ENCODE data around the gene UCK2.

Gene UCK2

DNA sequence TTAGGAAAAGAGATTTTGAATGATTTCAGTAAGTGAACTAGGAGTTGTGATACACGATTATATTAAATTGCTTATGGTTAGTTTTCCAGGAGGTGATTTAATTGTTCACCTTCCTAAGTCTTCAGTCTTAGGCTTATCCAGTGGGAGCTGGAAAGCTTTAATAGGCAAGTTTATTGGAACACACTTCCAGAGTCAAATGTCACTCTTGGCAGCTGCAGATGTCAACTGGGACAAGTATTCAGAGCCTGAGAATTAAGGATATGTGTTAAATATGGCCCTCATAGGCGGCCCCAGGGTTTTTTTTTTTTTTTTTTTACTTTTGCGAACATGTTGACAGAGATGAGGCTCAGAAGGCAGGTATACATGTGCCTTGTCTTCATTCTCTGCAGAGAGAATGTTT, 29.2 kb downstream of the UCK2 start:
- no peak for DNase-seq

DNA sequence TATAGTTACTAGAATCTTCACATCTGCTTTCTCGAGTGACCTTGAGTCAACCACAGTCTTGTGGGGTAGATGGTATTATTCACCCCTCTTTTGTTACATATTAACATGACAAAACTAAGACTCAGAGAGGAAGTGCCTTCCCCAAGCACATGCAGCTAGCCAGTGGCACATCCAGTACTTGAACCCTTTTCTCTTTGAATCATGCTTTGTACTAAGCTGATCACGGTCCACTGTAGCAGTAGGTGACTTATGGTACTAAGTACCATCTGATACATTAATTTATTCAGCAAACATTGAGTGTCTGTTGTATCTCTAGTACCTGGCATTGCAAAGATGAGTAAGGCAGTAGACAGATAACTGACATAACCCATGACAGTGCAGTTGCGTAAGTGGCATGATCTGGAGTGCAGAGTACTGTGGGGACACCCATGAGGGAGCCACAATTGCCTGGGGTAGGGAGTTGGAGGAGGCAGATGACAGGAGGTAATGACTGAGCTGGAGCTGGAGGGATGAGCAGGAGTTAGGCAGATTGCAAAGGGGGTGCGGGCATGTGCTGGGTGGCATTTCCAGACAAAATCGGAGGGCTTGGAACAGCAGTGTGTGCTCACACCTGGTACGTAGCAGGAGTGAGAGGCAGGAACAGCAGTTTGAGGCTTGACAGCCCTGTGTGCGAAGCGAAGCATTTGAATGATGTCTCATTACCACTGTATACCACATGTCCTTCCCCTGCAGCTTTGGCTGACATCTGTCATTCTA, 29.8 kb downstream of the UCK2 start:
- DNase-seq: no peak

DNA sequence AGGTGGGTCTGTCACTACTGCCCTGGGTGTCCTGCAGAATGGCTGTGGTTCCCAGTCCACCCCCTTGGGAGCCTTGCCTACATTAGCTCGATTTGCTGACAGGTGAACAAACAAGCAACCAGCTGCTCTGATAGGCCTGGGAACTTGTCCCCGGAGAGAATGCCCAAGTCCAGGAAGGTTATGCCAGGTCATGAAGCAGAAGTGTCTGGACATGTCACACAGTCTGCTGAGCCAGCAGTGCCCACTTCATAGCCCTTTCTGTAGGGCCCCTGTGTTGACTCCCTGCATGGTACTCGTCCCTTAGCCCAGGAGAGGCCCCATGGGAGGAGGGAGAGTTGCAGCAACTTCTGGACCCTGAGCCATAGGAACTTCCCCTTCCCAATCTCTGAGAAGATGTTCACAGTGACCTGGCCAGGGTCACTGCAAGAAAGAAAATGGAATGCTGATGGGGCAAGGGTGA, 31.0 kb downstream of the UCK2 start:
- DNase-seq: no peak

- no peak for DNase-seq
These were observed 31.8 kb downstream of the UCK2 start for GRCh38 chr1:165858967-165859845.

DNA sequence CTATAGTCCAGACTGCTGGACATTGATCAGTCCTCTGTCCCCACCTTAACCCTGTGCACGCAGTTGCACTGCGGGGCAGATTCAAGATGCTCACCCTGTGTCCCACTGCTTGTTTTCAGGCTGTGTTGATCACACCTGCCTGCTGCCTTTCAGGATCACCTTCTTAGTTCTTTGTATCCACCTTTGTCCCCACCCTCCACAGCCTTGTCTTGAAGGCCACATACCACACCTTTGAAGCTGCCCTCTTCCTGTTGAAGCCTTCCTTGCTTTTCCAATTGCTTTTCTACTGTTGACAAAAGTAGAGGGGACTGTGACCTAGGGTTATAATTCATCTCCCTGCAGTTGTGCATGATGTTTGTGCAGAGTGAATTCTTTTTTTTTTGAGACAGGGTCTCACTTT, 32.7 kb downstream of the UCK2 start:
- no peak for DNase-seq

DNA sequence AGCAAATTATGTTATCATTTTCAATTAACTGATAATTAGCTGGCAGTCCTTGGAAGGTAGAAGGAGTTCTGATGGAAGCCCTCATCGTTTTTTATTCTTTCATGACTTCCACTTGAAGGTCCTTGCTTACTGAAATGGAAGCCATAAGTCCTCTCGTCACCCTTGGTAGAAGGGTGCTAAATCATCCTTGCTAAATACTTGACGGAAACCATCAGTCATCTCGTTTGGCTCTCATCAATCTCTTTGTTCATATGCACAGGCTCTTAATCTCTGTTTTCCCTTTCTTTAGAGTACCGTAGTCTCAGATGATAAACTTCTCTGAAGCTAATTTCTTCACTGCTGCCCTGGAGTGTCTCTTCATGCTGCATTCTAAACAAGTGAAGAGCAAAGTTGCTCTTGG, 34.5 kb downstream of the UCK2 start:
- no peak for DNase-seq

- no peak for DNase-seq
These were observed 35.0 kb downstream of the UCK2 start for GRCh38 chr1:165862448-165862847.

- no peak for DNase-seq
These were observed 35.9 kb downstream of the UCK2 start for GRCh38 chr1:165863346-165863745.

GRCh38 chr1:165865633-165866340, 38.4 kb downstream of the UCK2 start:
- no peak for DNase-seq

- DNase-seq: no peak
These were observed 41.9 kb downstream of the UCK2 start for GRCh38 chr1:165869343-165869742.

GRCh38 chr1:165871311-165872067, 44.1 kb downstream of the UCK2 start:
- DNase-seq: peak; percentile 65

- no peak for DNase-seq
These were observed 46.1 kb downstream of the UCK2 start for GRCh38 chr1:165873481-165873880.

- DNase-seq: no peak
These were observed 47.2 kb downstream of the UCK2 start for GRCh38 chr1:165874643-165875042.

DNA sequence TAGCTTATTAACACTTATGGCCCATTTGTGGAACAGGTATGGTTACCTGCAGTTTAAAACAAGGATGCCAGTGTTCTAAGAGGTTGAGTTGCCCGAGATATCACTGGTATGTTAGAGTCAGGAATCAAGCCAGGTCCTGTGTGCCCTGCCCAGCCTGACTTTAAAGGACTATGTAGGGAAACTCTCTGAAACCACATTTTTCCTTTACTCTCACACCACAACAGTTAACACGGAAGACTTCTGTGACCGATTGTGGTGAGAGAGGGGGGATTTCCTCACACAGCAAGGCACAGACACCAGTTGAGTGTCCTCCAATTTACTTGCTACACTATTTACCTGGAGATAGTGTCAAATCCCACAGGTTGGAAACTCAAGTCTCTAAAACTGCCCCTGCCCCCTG, 47.8 kb downstream of the UCK2 start:
- no peak for DNase-seq

- no peak for DNase-seq
These were observed 48.2 kb downstream of the UCK2 start for GRCh38 chr1:165875604-165876003.

DNA sequence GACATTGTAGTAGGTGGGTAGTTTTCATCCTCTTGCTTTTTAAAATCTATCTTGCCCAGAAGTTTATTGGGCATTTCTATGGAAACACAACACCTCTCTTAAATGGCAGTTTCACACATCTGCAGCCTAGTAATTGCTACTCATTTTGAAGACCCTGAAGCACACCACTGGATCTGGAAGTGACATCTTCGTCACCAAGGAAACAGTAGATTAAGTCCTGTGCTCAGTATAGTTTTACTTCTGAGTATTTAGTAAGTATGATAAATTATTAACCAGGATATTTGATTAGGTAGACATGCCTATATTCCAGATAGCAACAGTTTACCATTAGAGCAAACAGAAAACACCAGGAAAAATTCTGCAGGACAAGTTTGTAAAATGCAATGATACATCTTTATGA, 48.7 kb downstream of the UCK2 start:
- DNase-seq: no peak

DNA sequence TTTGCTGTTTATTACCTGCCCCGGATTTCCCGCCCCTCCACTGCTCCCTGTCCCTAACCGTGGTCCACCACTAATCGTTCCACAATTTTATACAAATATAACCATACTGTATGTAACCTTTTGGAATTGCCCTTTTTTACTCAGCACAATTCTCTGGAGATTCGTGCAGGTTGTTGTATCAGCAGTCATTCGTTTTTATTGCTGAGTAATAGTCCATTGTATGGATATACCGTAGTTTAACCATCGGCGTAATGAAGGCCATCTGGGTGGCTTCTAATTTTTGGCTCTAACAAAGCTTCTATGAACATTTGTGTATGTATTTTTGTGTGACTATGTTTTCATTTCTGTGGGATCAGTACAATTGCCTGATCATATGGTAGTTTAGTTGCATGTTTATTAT, 50.0 kb downstream of the UCK2 start:
- DNase-seq: no peak

GRCh38 chr1:165877940-165878556, 50.6 kb downstream of the UCK2 start:
- DNase-seq: no peak

GRCh38 chr1:165879946-165880345, 52.5 kb downstream of the UCK2 start:
- DNase-seq: no peak

DNA sequence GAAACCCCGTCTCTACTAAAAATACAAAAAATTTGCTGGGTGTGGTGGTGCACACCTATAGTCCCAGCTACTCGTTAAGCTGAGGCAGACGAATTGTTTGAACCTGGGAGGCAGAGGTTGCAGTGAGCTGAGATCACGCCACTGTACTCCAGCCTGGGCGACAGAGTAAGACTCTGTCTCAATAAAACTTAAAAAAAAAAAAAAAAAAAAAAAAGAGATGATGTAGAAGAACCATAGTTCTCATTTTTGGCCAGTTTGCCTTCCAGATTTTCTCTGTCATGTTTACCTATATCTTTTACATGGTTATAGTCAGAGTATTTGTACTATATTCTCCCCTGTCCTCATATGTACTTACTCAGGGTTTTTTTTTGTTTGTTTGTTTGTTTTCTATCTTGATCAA, 53.6 kb downstream of the UCK2 start:
- DNase-seq: no peak

DNA sequence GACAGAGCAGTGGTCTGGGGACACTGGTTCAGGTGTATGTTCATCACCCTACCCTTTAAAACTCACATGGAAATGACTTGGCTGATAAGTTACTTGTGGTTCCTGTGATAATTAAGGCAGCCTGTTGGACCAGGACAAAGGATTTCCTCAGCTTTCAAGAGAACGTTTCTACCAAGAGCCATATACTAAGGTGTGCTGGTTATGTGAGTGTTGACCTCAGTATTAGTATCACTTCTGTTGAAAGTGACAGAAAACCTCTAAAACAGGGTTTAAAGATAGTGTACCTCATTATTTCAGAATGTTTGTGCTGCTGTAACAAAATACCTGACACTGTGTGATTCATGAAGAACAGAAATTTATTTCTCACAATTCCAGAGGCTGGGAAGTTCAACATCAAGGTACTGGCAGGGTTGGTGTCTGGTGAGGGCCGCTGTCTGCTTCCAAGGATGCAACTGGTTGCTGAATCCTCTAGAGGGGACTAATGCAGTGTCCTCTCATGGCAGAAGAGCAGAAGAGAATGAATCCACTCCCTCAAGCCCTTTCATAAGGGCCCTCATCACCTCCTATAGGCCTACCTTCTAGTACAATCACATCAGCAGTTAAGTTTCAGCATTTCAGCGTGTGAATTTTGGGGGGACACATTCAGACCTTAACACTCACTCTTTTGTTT, 54.9 kb downstream of the UCK2 start:
- no peak for DNase-seq

DNA sequence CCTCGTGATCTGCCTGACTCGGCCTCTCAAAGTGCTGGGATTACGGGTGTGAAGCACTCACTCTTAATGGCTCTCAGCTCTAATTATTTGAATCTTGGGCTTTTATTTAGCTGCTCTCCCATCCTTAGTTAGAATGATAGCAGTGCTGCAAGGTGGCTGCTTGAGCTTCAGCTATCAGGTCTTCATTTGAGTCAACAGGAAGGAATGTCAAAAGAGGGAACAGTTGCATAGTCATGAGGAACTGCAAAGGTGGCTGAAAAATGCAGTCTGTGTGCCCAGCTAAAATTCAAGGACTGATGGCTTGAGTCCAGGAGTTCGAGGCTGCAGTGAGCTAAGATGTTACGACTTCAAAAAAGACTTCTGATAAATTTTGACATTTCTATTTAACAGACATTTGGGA, 55.6 kb downstream of the UCK2 start:
- DNase-seq: no peak

All from activated CD8-positive, alpha-beta memory T cell treated with anti-CD3 and anti-CD28 coated beads, Interleukin-2, amount 50 U/mL, for 48 hours (primary cell).